ENCODE measurements around the gene COX5A.
A peak's percentile ranks its signal among the peaks of the same experiment; 100 is the strongest.

GRCh38 chr15:74901612-74902063 lies 36.2 kb downstream of the COX5A start:
- TF ChIP-seq CTCF (IDR thresholded peaks at IDR 0.05) (peak; percentile 68 to 95 (median 85)), POLR2A (IDR thresholded peaks at IDR 0.05) (no peak)
